MCF 10A (cell line): Measurements from ENCODE around the gene SMIM44. TPM values are rescaled to one million over a fixed set of nuclear protein-coding genes. Genes with fewer than 3 reads are reported as not detected.

Experiments
- BruUV-seq: library from RNA; stranded (reverse); fragments of 400-500 nt; replicated peaks from 2 replicates; lab custom pipeline; 2021; lab: Mats Ljungman, UMichigan
- CTCF ChIA-PET: fragments of 300-600 bp; sonication (Branson Sonifier 250); formaldehyde crosslinking; extraction: SDS; loops from one replicate; lab custom pipeline; 2021; ENCODE audit warnings: antibody characterized with exemption, inconsistent platforms; lab: Yijun Ruan, JAX
- POLR2A ChIA-PET: fragments of 300-600, 350-650 bp; sonication (Branson Sonifier 250); formaldehyde crosslinking; extraction: SDS; loops from one replicate; lab custom pipeline; 2020; ENCODE audit warnings: antibody characterized with exemption, inconsistent platforms; lab: Yijun Ruan, JAX
- DNase-seq: peaks from one replicate; pipeline ENCODE4 v3.0.0-alpha.2; 2018; ENCODE audit not compliant: unreplicated experiment
- H3K27ac Mint-ChIP-seq: one replicate; pipeline ENCODE4 v1.8.0; 2022; ENCODE audit warnings: mild to moderate bottlenecking, low read depth, mixed read lengths; ENCODE audit not compliant: unreplicated experiment
- H3K27me3 Mint-ChIP-seq: one replicate; pipeline ENCODE4 v1.8.0; 2022; ENCODE audit warnings: mixed read lengths; ENCODE audit not compliant: insufficient read depth, unreplicated experiment
- H3K36me3 Mint-ChIP-seq: one replicate; pipeline ENCODE4 v1.8.0; 2022; ENCODE audit warnings: mild to moderate bottlenecking, moderate library complexity, mixed read lengths; ENCODE audit not compliant: insufficient read depth, unreplicated experiment
- H3K4me1 Mint-ChIP-seq: one replicate; pipeline ENCODE4 v1.8.0; 2022; ENCODE audit warnings: mixed read lengths; ENCODE audit not compliant: insufficient read depth, unreplicated experiment
- H3K4me3 Mint-ChIP-seq: one replicate; pipeline ENCODE4 v1.8.0; 2022; ENCODE audit warnings: mild to moderate bottlenecking, moderate library complexity, mixed read lengths; ENCODE audit not compliant: unreplicated experiment
- H3K9me3 Mint-ChIP-seq: one replicate; pipeline ENCODE4 v1.8.0; 2022; ENCODE audit warnings: mixed read lengths; ENCODE audit not compliant: unreplicated experiment
- CTCF ChIP-seq: fragments of 200-600 bp; IDR thresholded peaks from one replicate; pipeline ENCODE4 v1.8.0; 2022; ENCODE audit warnings: antibody characterized with exemption, mild to moderate bottlenecking; ENCODE audit not compliant: unreplicated experiment
- intact Hi-C: fragments of 100-400 bp; cut with micrococcal nuclease; formaldehyde crosslinking; loops from 2 replicates; pipeline ENCODE4 v1.14.1; 2022
- total RNA-seq: library from RNA; stranded (reverse); gene quantifications from 2 replicates; pipeline ENCODE4 v1.2.3, GENCODE V29; 2022

SMIM44 gene
- total RNA-seq, 1 experiment from 2014 or later = not detected

DNA sequence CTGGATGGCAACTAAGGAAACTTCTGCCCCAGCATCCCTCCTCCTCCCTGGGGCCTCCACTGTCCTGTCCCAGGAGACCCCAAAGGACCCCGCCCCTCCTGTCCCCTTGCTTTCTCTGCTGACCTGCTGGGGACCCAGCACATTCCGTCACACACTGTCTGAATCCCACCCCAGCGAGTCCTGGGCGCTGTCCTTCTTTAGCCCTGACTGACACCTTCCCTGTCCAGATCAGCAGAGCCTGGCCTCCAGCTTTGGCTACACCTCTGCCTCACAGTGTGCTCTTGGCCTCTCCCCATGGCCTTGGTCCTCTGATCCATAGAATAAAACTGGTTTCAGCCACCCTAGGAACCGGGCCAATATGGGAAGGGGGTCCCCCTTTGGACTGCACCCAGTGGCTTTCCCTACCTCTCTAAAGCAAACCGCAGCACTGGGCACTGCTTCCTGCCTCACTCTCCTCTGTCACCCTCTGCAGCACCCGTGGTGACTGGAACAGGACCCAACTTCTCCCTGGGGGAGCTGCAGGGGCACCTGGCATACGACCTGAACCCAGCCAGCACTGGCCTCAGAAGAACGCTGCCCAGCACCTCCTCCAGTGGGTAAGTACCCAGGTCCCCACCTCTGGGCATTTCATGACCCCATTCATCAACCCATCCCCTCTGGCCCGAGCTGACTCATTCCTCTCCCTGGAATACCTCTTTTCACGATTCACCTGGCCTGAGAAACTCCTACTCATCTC lies 49.3 kb downstream of the SMIM44 start:
- intact Hi-C loops = no loop called here
- H3K4me1 Mint-ChIP-seq = peaks cover 16% of the 10 kb centered on the region
- no peak for DNase-seq
- H3K36me3 Mint-ChIP-seq = peaks cover 95% of the 10 kb centered on the region
- H3K27me3 Mint-ChIP-seq = no peaks in the 10 kb centered on the region
- BruUV-seq = no TSS peak
- peak overlapping the region; percentile 94 for H3K27ac Mint-ChIP-seq
- CTCF ChIA-PET = interaction anchor here (0.6 to 1.2 kb wide), 3 partner anchors 36 to 70 kb away, joined by 3 to 6 read pairs (median 5); no protein-coding TSS in a partner anchor
- POLR2A ChIA-PET = interaction anchor here (0.8 to 1.1 kb wide), 2 partner anchors 49 to 66 kb away, joined by 3 to 4 read pairs; no protein-coding TSS in a partner anchor
- H3K9me3 Mint-ChIP-seq = no peaks in the 10 kb centered on the region
- H3K4me3 Mint-ChIP-seq = peak overlapping the region; percentile 78
- no peak for TF ChIP-seq CTCF

DNA sequence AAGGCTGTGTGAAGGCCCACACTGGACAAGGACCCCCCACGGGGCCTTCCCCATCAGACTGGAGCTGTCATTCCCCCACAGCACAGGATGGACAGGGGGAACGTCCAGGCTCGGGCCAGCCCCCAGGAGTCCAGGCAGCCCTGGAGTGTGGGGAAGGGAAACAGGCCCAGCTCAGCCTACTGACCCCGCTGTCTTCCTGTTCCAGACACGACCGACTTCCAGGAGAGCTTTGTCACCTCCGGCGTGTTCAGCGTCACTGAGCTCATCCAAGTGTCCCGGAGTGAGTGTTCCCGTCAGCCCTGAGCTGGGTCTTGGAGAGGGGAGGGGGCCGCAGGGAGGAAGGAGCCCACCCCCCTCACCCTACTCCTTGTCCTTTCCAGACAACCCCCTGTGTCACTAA lies 49.9 kb downstream of the SMIM44 start:
- POLR2A ChIA-PET = interaction anchor here (0.6 kb wide), 1 partner anchor 1980 kb away, joined by 3 read pairs; no protein-coding TSS in a partner anchor

More for the DNA sequence above, 49.9 kb downstream of the SMIM44 start:
- BruUV-seq = no TSS peak
- CTCF ChIA-PET = interaction anchor here (1.1 to 1.2 kb wide), 2 partner anchors 39 to 70 kb away, joined by 5 to 6 read pairs; no protein-coding TSS in a partner anchor
- H3K9me3 Mint-ChIP-seq = no peaks in the 10 kb centered on the region
- no peak for DNase-seq
- peaks cover 94% of the 10 kb centered on the region for H3K36me3 Mint-ChIP-seq
- peaks cover 18% of the 10 kb centered on the region for H3K4me1 Mint-ChIP-seq
- no peak for TF ChIP-seq CTCF
- H3K27me3 Mint-ChIP-seq = no peaks in the 10 kb centered on the region
- no peak overlapping the region for H3K27ac Mint-ChIP-seq
- H3K4me3 Mint-ChIP-seq = no peak overlapping the region
- intact Hi-C loops = no loop called here

Other genes with a start within 250 kb of the SMIM44 start
- 83.4 and 85.5 TPM in 2 replicates for gene NFIC, start 116.9 kb downstream of the SMIM44 start, total RNA-seq
- gene SMIM24, start 2.9 kb downstream of the SMIM44 start, total RNA-seq = not detected in 2 replicates
- 14.9 and 16.3 TPM in 2 replicates for gene DOHH, start 17.2 kb upstream of the SMIM44 start, total RNA-seq
- 46.4 and 48.9 TPM in 2 replicates for gene FZR1, start 22.9 kb upstream of the SMIM44 start, total RNA-seq
- 0.49 and 1.0 TPM in 2 replicates for gene TEKTIP1, start 55.7 kb upstream of the SMIM44 start, total RNA-seq
- gene MFSD12, start 74.1 kb upstream of the SMIM44 start, total RNA-seq = 77.5 and 79.4 TPM in 2 replicates
- gene HMG20B, start 89.5 kb upstream of the SMIM44 start, total RNA-seq = 54.7 and 64.7 TPM in 2 replicates
- gene GIPC3, start 102.0 kb upstream of the SMIM44 start, total RNA-seq = not detected in 2 replicates
- gene TBXA2R, start 123.4 kb upstream of the SMIM44 start, total RNA-seq = not detected in 2 replicates
- gene CACTIN, start 143.3 kb upstream of the SMIM44 start, total RNA-seq = 24.7 and 25.1 TPM in 2 replicates
- 13.3 and 15.8 TPM in 2 replicates for gene PIP5K1C, start 217.0 kb upstream of the SMIM44 start, total RNA-seq
- 0.69 and 1.6 TPM in 2 replicates for gene TJP3, start 224.9 kb upstream of the SMIM44 start, total RNA-seq